HepG2 (cell line): ENCODE data around the gene BABAM2. TPM values are rescaled to one million over a fixed set of nuclear protein-coding genes. Genes with fewer than 3 reads are reported as not detected.

ENCODE experiments used
- ATAC-seq: fragments of 200-7000 bp; cut with Tn5 transposase; 3 replicates; pipeline ENCODE4 v1.9.1; 2020; ENCODE audit warnings: mild to moderate bottlenecking, moderate library complexity
- BruUV-seq: library from RNA; stranded (reverse); fragments of 400-500 nt; replicated peaks from 2 replicates; lab custom pipeline; 2021; lab: Mats Ljungman, UMichigan
- CTCF ChIA-PET: fragments of 300-600 bp; formaldehyde crosslinking; extraction: SDS; loops from one replicate; lab custom pipeline; 2021; ENCODE audit warnings: low total read pairs, inconsistent platforms, low intra/inter-chr PET ratio; lab: Yijun Ruan, JAX
- POLR2A ChIA-PET: fragments of 350-600 bp; sonication (Branson Sonifier 250); formaldehyde crosslinking; loops from one replicate; lab custom pipeline; 2020; ENCODE audit warnings: antibody characterized with exemption, inconsistent platforms; lab: Yijun Ruan, JAX
- DNase-seq: peaks from one replicate; pipeline ENCODE4 v3.0.0-alpha.2; 2015; ENCODE audit warnings: low spot score
- FAIRE-seq: peaks from 3 replicates; lab custom pipeline; 2011; peaks lifted over from hg19 to GRCh38; lab: Jason Lieb, UNC
- H2AFZ ChIP-seq: one replicate; pipeline ENCODE4 v1.6.1; 2011; ENCODE audit warnings: low read length, inconsistent platforms
- H3K27ac ChIP-seq: fragments of 300-600 bp; 3 replicates; pipeline ENCODE4 v1.8.0; 2011; ENCODE audit warnings: mixed run types, mild to moderate bottlenecking, mixed read lengths, low read length, inconsistent platforms; ENCODE audit not compliant: insufficient read depth; ENCODE audit errors: extremely low read length
- H3K27me3 ChIP-seq, 2 experiments: fragments of 200-600 bp in 1 of 2; 2 replicates in 1 of 2; 3 replicates in 1 of 2; pipeline versions ENCODE4 v1.6.0 to v1.8.0; 2011; ENCODE audit warnings: low read length in 2 of 2, mild to moderate bottlenecking in 2 of 2, moderate library complexity in 2 of 2, inconsistent platforms in 1 of 2; ENCODE audit not compliant: insufficient read depth in 2 of 2, control insufficient read depth in 1 of 2
- H3K36me3 ChIP-seq, 2 experiments: fragments of 200-600 bp in 1 of 2; replicated peaks in 1 of 2; 2 replicates in 1 of 2; 3 replicates in 1 of 2; pipeline versions ENCODE4 v1.5.1 to v1.8.0; 2011; ENCODE audit warnings: low read length in 2 of 2, inconsistent platforms in 1 of 2; ENCODE audit not compliant: insufficient read depth in 2 of 2, control insufficient read depth in 1 of 2
- H3K4me1 ChIP-seq: 2 replicates; pipeline ENCODE4 v1.5.1; 2012; ENCODE audit warnings: low read length, inconsistent platforms; ENCODE audit not compliant: insufficient read depth
- H3K4me2 ChIP-seq: 2 replicates; pipeline ENCODE4 v1.6.0; 2011; ENCODE audit warnings: low read depth, low read length, inconsistent platforms
- H3K4me3 ChIP-seq, 3 experiments: fragments of 200-600 bp in 1 of 3; sonication (generic), shearing (Covaris generic) in 1 of 3; replicated peaks in 1 of 3; 2 replicates each; pipeline ENCODE4 v1.5.1; 2011 to 2016; ENCODE audit warnings: low read length in 3 of 3, inconsistent platforms in 2 of 3, low read depth in 2 of 3, mild to moderate bottlenecking in 2 of 3, control low read depth in 1 of 3, mixed read lengths in 1 of 3; ENCODE audit not compliant: insufficient read depth in 1 of 3
- H3K79me2 ChIP-seq: one replicate; pipeline ENCODE4 v1.6.1; 2011; ENCODE audit warnings: low read length, inconsistent platforms; ENCODE audit not compliant: insufficient read depth
- H3K9ac ChIP-seq: 2 replicates; pipeline ENCODE4 v1.6.0; 2011; ENCODE audit warnings: mild to moderate bottlenecking, low read depth, low read length, inconsistent platforms; ENCODE audit not compliant: insufficient read depth
- H3K9me3 ChIP-seq: 2 replicates; pipeline ENCODE4 v1.5.1; 2012; ENCODE audit warnings: mild to moderate bottlenecking, low read length
- H4K20me1 ChIP-seq: 2 replicates; pipeline ENCODE4 v1.6.0; 2011; ENCODE audit warnings: inconsistent platforms, mild to moderate bottlenecking, low read length, moderate library complexity; ENCODE audit not compliant: insufficient read depth
- ARID2 ChIP-seq: sonication (generic); formaldehyde crosslinking; IDR thresholded peaks from 2 replicates; pipeline ENCODE4 v1.8.1; 2022; ENCODE audit warnings: mild to moderate bottlenecking, missing genetic modification reagents, borderline replicate concordance
- CEBPG ChIP-seq: IDR thresholded peaks from 2 replicates; pipeline ENCODE4 v1.6.1; 2016
- CSRNP1 ChIP-seq: sonication (generic); formaldehyde crosslinking; IDR thresholded peaks from 2 replicates; pipeline ENCODE4 v1.8.1; 2023; ENCODE audit warnings: mild to moderate bottlenecking, missing genetic modification reagents
- E2F1 ChIP-seq: sonication (generic); formaldehyde crosslinking; IDR thresholded peaks from 2 replicates; pipeline ENCODE4 v1.5.0; 2020; ENCODE audit warnings: missing genetic modification reagents
- IRF9 ChIP-seq: sonication (generic); formaldehyde crosslinking; IDR thresholded peaks from 2 replicates; pipeline ENCODE4 v1.8.0; 2022; ENCODE audit warnings: missing genetic modification reagents, mild to moderate bottlenecking, borderline replicate concordance
- RBFOX2 ChIP-seq: fragments of 200-400 bp; formaldehyde crosslinking; IDR thresholded peaks from 2 replicates; pipeline ENCODE4 v1.6.1; 2017; ENCODE audit warnings: low read depth, mild to moderate bottlenecking, low read length
- RXRA ChIP-seq: sonication (generic); formaldehyde crosslinking; IDR thresholded peaks from 2 replicates; pipeline ENCODE4 v1.5.1; 2020; ENCODE audit warnings: missing genetic modification reagents
- THAP7 ChIP-seq: sonication (generic); formaldehyde crosslinking; IDR thresholded peaks from 2 replicates; pipeline ENCODE4 v1.8.1; 2023; ENCODE audit warnings: mild to moderate bottlenecking, missing genetic modification reagents
- ZKSCAN5 ChIP-seq: sonication (generic); formaldehyde crosslinking; IDR thresholded peaks from 2 replicates; pipeline ENCODE4 v1.5.1; 2020; ENCODE audit warnings: mild to moderate bottlenecking, missing genetic modification reagents
- ZNF367 ChIP-seq: sonication (generic); formaldehyde crosslinking; IDR thresholded peaks from 2 replicates; pipeline ENCODE4 v1.4.0; 2020; ENCODE audit warnings: missing genetic modification reagents, borderline replicate concordance
- ZNF605 ChIP-seq: sonication (generic); formaldehyde crosslinking; IDR thresholded peaks from 2 replicates; pipeline ENCODE4 v1.8.0; 2022; ENCODE audit warnings: mild to moderate bottlenecking, missing genetic modification reagents
- ZNF644 ChIP-seq: IDR thresholded peaks from 2 replicates; pipeline ENCODE4 v1.6.1; 2016; ENCODE audit warnings: low read depth
- ZNF710 ChIP-seq: sonication (generic); formaldehyde crosslinking; IDR thresholded peaks from 2 replicates; pipeline ENCODE4 v1.5.0; 2020; ENCODE audit warnings: mild to moderate bottlenecking, missing genetic modification reagents, borderline replicate concordance
- ZNF816 ChIP-seq: sonication (generic); formaldehyde crosslinking; IDR thresholded peaks from 2 replicates; pipeline ENCODE4 v1.8.0; 2022; ENCODE audit warnings: missing genetic modification reagents, mild to moderate bottlenecking, borderline replicate concordance
- WGBS: methylation state at CpG from one replicate; pipeline ENCODE4 v1.1.6; 2017; ENCODE audit warnings: low lambda C conversion rate; 5-methylcytosine and 5-hydroxymethylcytosine counted together
- in situ Hi-C: cut with HindIII; loops from 2 replicates; pipeline ENCODE4 v1.10.0; 2017; ENCODE audit warnings: low pct_unique_long_range_greater_than_20kb; ENCODE audit not compliant: extremely low pct_ligation_motif_present
- intact Hi-C: fragments of 100-400 bp; cut with micrococcal nuclease; formaldehyde crosslinking; loops from one replicate; pipeline ENCODE4 v1.10.0; 2022; ENCODE audit not compliant: unreplicated experiment
- polyA plus RNA-seq, 8 experiments: library from polyadenylated mRNA; depleted of rRNA in 3 of 8; stranded (reverse) in 7 of 8; unstranded in 1 of 8; fragments of >200 nt; fragmentation: Illumina TruSeq in 4 of 8; extraction: Trizol in 4 of 8; gene quantifications; 2 replicates each; pipeline versions ENCODE4 v1.2.1 to v1.2.3, GENCODE V29; 2011 to 2016; ENCODE audit warnings: low read depth in 4 of 8, missing spikeins in 1 of 8, mixed read lengths in 1 of 8; ENCODE audit not compliant: insufficient read depth in 1 of 8
- total RNA-seq, 5 experiments: library from RNA; depleted of rRNA; stranded (reverse); fragments of >200 nt; fragmentation: Illumina TruSeq; extraction: Trizol; gene quantifications; 2 replicates each; pipeline ENCODE4 v1.2.3, GENCODE V29; 2016; ENCODE audit warnings: low read depth in 1 of 5
- TF ChIP-seq, protein P1 (sequence below): sonication (generic); formaldehyde crosslinking; IDR thresholded peaks from 2 replicates; pipeline ENCODE4 v1.5.1; 2020; ENCODE audit warnings: mild to moderate bottlenecking, missing genetic modification reagents

Gene BABAM2
- total and polyA plus RNA-seq, 2 of the 13 experiments (the other 11 are each of a cell fraction or from before 2014, with no cell fraction given): 24.9 to 28.0 TPM

- H4K20me1 ChIP-seq: no peaks in the 10 kb centered on the region
- in situ Hi-C loops (no loop called here), intact Hi-C loops (no loop called here)
- H3K9me3 ChIP-seq: no peaks in the 10 kb centered on the region
- 97% methylated on average over 4 of the region's 4 CpGs for WGBS
- no peaks in the 10 kb centered on the region for H3K27me3 ChIP-seq
- no peak overlapping the region for H2AFZ ChIP-seq
- ChIA-PET POLR2A (no interaction called here), CTCF (no interaction called here)
- H3K36me3 ChIP-seq: no peaks in the 10 kb centered on the region
- no peak for ATAC-seq
- no peak overlapping the region for H3K9ac ChIP-seq
- BruUV-seq: no TSS peak
- DNase-seq: no peak
- H3K4me3 ChIP-seq: no peak overlapping the region
- no peaks in the 10 kb centered on the region for H3K79me2 ChIP-seq
- H3K4me1 ChIP-seq: no peaks in the 10 kb centered on the region
- H3K27ac ChIP-seq: no peak overlapping the region
- no peak for FAIRE-seq
- H3K4me2 ChIP-seq: no peak overlapping the region
- TF ChIP-seq, protein P1, sequence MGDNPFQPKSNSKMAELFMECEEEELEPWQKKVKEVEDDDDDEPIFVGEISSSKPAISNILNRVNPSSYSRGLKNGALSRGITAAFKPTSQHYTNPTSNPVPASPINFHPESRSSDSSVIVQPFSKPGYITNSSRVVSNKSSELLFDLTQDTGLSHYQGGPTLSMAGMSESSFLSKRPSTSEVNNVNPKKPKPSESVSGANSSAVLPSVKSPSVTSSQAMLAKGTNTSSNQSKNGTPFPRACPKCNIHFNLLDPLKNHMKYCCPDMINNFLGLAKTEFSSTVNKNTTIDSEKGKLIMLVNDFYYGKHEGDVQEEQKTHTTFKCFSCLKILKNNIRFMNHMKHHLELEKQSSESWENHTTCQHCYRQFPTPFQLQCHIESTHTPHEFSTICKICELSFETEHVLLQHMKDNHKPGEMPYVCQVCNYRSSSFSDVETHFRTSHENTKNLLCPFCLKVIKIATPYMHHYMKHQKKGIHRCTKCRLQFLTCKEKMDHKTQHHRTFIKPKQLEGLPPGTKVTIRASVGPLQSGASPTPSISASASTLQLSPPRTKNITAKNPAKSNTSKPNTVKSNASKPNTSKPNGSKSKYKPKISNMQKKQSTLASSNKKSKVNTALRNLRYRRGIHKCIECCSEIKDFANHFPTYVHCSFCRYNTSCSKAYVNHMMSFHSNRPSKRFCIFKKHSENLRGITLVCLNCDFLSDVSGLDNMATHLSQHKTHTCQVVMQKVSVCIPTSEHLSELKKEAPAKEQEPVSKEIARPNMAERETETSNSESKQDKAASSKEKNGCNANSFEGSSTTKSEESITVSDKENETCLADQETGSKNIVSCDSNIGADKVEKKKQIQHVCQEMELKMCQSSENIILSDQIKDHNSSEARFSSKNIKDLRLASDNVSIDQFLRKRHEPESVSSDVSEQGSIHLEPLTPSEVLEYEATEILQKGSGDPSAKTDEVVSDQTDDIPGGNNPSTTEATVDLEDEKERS (CRISPR knock-in tag): no peak
- TF ChIP-seq ZNF710 (CRISPR knock-in tag): no peak
- TF ChIP-seq ARID2: no peak
- no peak for TF ChIP-seq CSRNP1 (CRISPR knock-in tag)
- no peak for TF ChIP-seq ZNF816
- TF ChIP-seq ZNF644: no peak
- no peak for TF ChIP-seq ZNF367
- TF ChIP-seq ZNF605 (CRISPR knock-in tag): no peak
- no peak for TF ChIP-seq THAP7 (CRISPR knock-in tag)
- TF ChIP-seq RBFOX2: no peak
- TF ChIP-seq CEBPG (CRISPR knock-in tag): no peak
- TF ChIP-seq ZKSCAN5: no peak
- no peak for TF ChIP-seq RXRA (CRISPR knock-in tag)
- TF ChIP-seq IRF9 (CRISPR knock-in tag): no peak
- TF ChIP-seq E2F1: no peak
Measured at GRCh38 chr2:28280619-28281018, 390.1 kb downstream of the BABAM2 start.
